Naive thymus-derived CD8-positive, alpha-beta T cell (primary cell): Measurements from ENCODE around the gene PIK3CA. TPM values are rescaled to one million over a fixed set of nuclear protein-coding genes. Genes with fewer than 3 reads are reported as not detected.
"Not testable (repeated sequence)": the region's sequence is repeated elsewhere in the genome, so short reads cannot be mapped to it uniquely, and the experiment has no call there.

Experiments used
- ATAC-seq, 2 donors: fragments of 150-1000 bp; cut with Tn5 transposase in 1 of 2; sonication (Bioruptor Pico), chemical (Tn5 transposase) in 1 of 2; 1 replicate in 1 of 2; 2 replicates in 1 of 2; pipeline ENCODE4 v1.10.0; 2021; ENCODE audit warnings: mild to moderate bottlenecking in 2 of 2, moderate library complexity in 2 of 2
- POLR2A ChIA-PET: fragments of 350-600 bp; sonication (Branson Sonifier 250); formaldehyde crosslinking; loops from one replicate; lab custom pipeline; 2021; ENCODE audit warnings: antibody characterized with exemption; lab: Charles Lee
- DNase-seq, 10 donors: peaks; one replicate each; pipeline versions ENCODE4 v3.0.0 to v3.0.0-alpha.2; 2020 to 2022
- H3K27ac Mint-ChIP-seq, 10 donors: one replicate each; pipeline ENCODE4 v1.8.0; 2020 to 2022; ENCODE audit warnings: mild to moderate bottlenecking in 10 of 10, mixed read lengths in 10 of 10, moderate library complexity in 4 of 10, inconsistent platforms in 1 of 10
- H3K27me3 Mint-ChIP-seq, 5 donors: one replicate each; pipeline ENCODE4 v1.8.0; 2021 to 2022; ENCODE audit warnings: mixed read lengths in 5 of 5
- H3K36me3 Mint-ChIP-seq, 3 donors: one replicate each; pipeline ENCODE4 v1.8.0; 2020 to 2022; ENCODE audit warnings: mixed read lengths in 3 of 3, mild to moderate bottlenecking in 2 of 3, inconsistent platforms in 1 of 3
- H3K4me1 Mint-ChIP-seq, 4 donors: one replicate each; pipeline ENCODE4 v1.8.0; 2021 to 2022; ENCODE audit warnings: mixed read lengths in 4 of 4
- H3K4me3 Mint-ChIP-seq, 10 donors: one replicate each; pipeline ENCODE4 v1.8.0; 2020 to 2022; ENCODE audit warnings: mild to moderate bottlenecking in 10 of 10, mixed read lengths in 10 of 10, moderate library complexity in 6 of 10, inconsistent platforms in 1 of 10
- H3K9me3 Mint-ChIP-seq, 9 donors: one replicate each; pipeline ENCODE4 v1.8.0; 2020 to 2022; ENCODE audit warnings: mixed read lengths in 9 of 9, mild to moderate bottlenecking in 3 of 9, inconsistent platforms in 1 of 9, moderate library complexity in 1 of 9
- polyA plus RNA-seq, 3 donors: library from polyadenylated mRNA; unstranded; fragments of 300-500 nt; fragmentation: Illumina TruSeq; gene quantifications; one replicate each; pipeline ENCODE4 v1.2.3, GENCODE V29; 2021
- total RNA-seq, 8 experiments: library from RNA in 2 of 8; stranded (reverse) in 2 of 8; gene quantifications; one replicate each; pipeline ENCODE4 v1.2.3 and lab custom pipeline; 2021 to 2026

Gene PIK3CA
- total and polyA plus RNA-seq, 5 experiments from 2014 or later: 11.4 to 50.7 (median 20.3) TPM

- peaks cover 17 to 46% (median 40%) of the 10 kb centered on the region in 4 donors for H3K4me1 Mint-ChIP-seq
- H3K4me3 Mint-ChIP-seq: peak overlapping the region in 6 of 10 donors; percentile 5 to 45 (median 16)
- POLR2A ChIA-PET: no interaction called here
- H3K27me3 Mint-ChIP-seq: no peaks in the 10 kb centered on the region
- H3K9me3 Mint-ChIP-seq: no peaks in the 10 kb centered on the region
- H3K36me3 Mint-ChIP-seq: peaks cover 0 to 3% (median 2%) of the 10 kb centered on the region in 3 donors
- DNase-seq: no peak
- ATAC-seq: no peak
- H3K27ac Mint-ChIP-seq: peak overlapping the region in 4 of 10 donors; percentile 2 to 30 (median 20)
Measured at GRCh38 chr3:179181993-179182551, 33.9 kb downstream of the PIK3CA start.

GRCh38 chr3:179182902-179183301 lies 34.7 kb downstream of the PIK3CA start:
- ATAC-seq (no peak), DNase-seq (no peak)
- H3K36me3 Mint-ChIP-seq: peaks cover 0 to 3% (median 2%) of the 10 kb centered on the region in 3 donors
- H3K27ac Mint-ChIP-seq: no peak overlapping the region
- POLR2A ChIA-PET: interaction anchor here (0.6 to 1.9 kb wide), 2 partner anchors 17 to 35 kb away, joined by 3 to 4 read pairs; partner anchors contain the start of gene PIK3CA
- H3K27me3 Mint-ChIP-seq: no peaks in the 10 kb centered on the region
- H3K4me3 Mint-ChIP-seq: no peak overlapping the region
- no peaks in the 10 kb centered on the region for H3K9me3 Mint-ChIP-seq
- H3K4me1 Mint-ChIP-seq: peaks cover 18 to 50% (median 40%) of the 10 kb centered on the region in 4 donors

DNA sequence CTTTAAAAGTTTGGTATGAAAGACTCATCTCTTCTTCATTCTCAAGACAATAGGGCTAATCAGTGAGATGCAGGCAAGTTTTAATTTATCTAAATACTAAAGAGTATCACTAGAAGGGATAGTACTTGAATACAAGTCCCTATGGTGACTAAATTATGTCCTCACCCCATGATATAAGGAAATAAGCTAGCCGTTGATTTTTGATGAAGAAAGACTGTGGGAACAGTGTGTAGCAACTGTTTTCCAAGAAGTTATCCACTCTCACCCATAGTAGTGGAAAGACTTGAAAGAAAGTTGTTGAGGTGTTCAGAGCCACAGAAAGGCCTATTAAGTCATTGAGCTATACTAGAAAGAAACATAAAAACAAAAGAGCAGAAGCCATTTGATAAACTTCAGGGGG lies 36.7 kb downstream of the PIK3CA start:
- Mint-ChIP-seq H3K27me3 (no peaks in the 10 kb centered on the region), H3K4me1 (peaks cover 21 to 58% (median 50%) of the 10 kb centered on the region in 4 donors), H3K4me3 (no peak overlapping the region), H3K36me3 (peaks cover 0 to 3% (median 2%) of the 10 kb centered on the region in 3 donors), H3K27ac (peak overlapping the region in 2 of 10 donors; percentile 3 to 27), H3K9me3 (no peaks in the 10 kb centered on the region)
- POLR2A ChIA-PET: interaction anchor here (1.9 kb wide), 1 partner anchor 37 kb away, joined by 4 read pairs; the partner anchor contains the start of gene PIK3CA
- DNase-seq (no peak), ATAC-seq (no peak)

DNA sequence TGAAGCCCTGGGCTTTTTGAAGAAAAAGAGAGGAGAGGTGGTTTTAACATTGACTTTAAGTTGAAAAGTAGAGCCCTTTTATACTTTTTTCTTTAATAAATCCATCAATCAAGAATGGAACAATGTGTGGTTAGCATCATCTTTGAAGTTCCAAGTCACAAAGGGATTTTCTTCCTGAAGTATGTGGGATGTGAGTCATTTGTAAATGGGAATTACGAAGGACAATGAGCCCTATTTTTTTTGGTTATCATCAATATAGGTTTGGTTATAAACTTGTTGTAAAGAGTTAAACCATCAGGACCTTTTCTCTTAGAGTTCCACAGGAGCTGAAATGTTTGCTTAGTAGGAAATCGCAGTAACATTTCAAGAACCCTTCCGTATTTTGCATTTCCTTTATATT lies 38.3 kb downstream of the PIK3CA start:
- H3K27me3 Mint-ChIP-seq: no peaks in the 10 kb centered on the region
- H3K4me3 Mint-ChIP-seq: no peak overlapping the region
- H3K36me3 Mint-ChIP-seq: peaks cover 0 to 3% (median 2%) of the 10 kb centered on the region in 3 donors
- DNase-seq (no peak), ATAC-seq (no peak)
- H3K9me3 Mint-ChIP-seq: no peaks in the 10 kb centered on the region
- POLR2A ChIA-PET: no interaction called here
- H3K4me1 Mint-ChIP-seq: peaks cover 26 to 72% (median 65%) of the 10 kb centered on the region in 4 donors
- no peak overlapping the region for H3K27ac Mint-ChIP-seq

GRCh38 chr3:179189759-179190158 lies 41.6 kb downstream of the PIK3CA start:
- Mint-ChIP-seq H3K9me3 (no peaks in the 10 kb centered on the region), H3K27ac (peak overlapping the region in 2 of 10 donors; percentile 21 to 55), H3K4me3 (no peak overlapping the region), H3K4me1 (peaks cover 25 to 76% (median 57%) of the 10 kb centered on the region in 4 donors), H3K27me3 (no peaks in the 10 kb centered on the region), H3K36me3 (peaks cover 0 to 3% (median 2%) of the 10 kb centered on the region in 3 donors)
- POLR2A ChIA-PET: no interaction called here
- no peak for ATAC-seq
- DNase-seq: no peak

DNA sequence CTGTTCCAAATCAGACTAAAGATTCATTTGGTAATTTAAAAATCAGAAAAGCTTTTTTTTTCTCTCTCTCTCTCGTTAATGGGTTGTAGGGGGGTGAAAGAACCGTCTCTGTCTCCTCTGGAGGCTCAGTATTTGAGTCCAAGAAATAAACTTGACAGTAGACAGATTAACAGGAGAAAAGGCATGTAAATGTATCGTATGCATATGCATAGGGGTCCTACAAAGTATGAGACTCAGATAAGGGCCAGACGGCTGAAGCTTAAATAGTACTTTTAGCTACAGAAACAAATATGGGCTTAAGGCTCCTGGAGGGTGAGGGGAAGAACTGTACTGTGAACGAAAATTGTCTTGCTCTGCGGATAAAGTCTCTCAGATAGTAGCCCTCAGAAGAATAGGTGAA lies 42.4 kb downstream of the PIK3CA start:
- ATAC-seq (no peak), DNase-seq (no peak)
- Mint-ChIP-seq H3K4me3 (no peak overlapping the region), H3K27me3 (no peaks in the 10 kb centered on the region), H3K27ac (peak overlapping the region in 6 of 10 donors; percentile 6 to 63 (median 31)), H3K4me1 (peaks cover 25 to 76% (median 57%) of the 10 kb centered on the region in 4 donors), H3K36me3 (peaks cover 0 to 3% (median 2%) of the 10 kb centered on the region in 3 donors), H3K9me3 (no peaks in the 10 kb centered on the region)
- POLR2A ChIA-PET: no interaction called here

DNA sequence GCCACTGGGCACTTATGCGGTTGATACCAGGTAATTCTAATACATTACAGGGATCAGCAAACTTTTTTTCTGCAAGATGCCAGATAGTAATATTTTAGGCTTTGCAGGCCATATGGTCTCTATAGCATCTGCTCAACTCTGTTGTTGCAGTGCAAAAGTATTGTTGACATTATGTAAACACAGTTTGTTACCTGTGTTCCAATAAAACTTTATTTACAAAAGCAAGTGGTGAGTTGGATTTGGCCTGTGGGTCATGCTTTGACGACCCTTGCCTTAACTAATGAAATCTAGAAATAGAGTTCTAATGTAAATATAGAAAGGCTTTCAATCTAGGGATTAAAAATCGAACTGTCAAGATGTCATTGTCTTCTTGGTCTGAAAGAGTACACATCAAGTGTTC lies 44.4 kb downstream of the PIK3CA start:
- Mint-ChIP-seq H3K4me3 (no peak overlapping the region), H3K9me3 (no peaks in the 10 kb centered on the region), H3K27me3 (no peaks in the 10 kb centered on the region), H3K36me3 (no peaks in the 10 kb centered on the region), H3K4me1 (peaks cover 30 to 81% (median 68%) of the 10 kb centered on the region in 4 donors), H3K27ac (peak overlapping the region in 4 of 10 donors; percentile 6 to 60 (median 20))
- DNase-seq: no peak
- ATAC-seq: no peak
- POLR2A ChIA-PET: no interaction called here

- peak overlapping the region in 7 of 10 donors; percentile 3 to 64 (median 54) for H3K27ac Mint-ChIP-seq
Measured at GRCh38 chr3:179194931-179195330, 46.8 kb downstream of the PIK3CA start.

DNA sequence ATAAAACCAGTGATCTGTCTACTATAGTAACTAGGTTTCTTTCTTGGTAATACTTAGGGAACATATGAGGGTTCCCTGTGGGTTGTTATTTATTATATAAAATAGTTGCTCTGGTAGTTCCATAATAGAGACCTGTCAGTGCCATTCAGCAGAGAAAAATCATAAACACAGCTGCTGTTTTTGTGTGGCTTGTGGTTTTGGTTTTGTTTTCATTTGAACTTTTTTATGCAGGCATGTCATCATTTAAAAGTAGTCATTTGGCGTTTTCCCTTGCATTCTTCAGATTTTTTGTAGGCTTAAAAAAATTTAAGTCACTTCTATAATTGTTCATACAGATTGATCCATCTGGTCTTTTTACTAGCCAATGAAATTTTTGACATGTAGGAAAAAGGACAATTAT lies 47.9 kb downstream of the PIK3CA start:
- Mint-ChIP-seq H3K27ac (peak overlapping the region in 5 of 10 donors; percentile 12 to 58 (median 34)), H3K4me3 (peak overlapping the region in 4 of 10 donors; percentile 6 to 70 (median 24)), H3K4me1 (peaks cover 29 to 61% (median 52%) of the 10 kb centered on the region in 4 donors), H3K27me3 (no peaks in the 10 kb centered on the region), H3K36me3 (peaks cover 5 to 20% (median 7%) of the 10 kb centered on the region in 3 donors), H3K9me3 (no peaks in the 10 kb centered on the region)
- ATAC-seq: peak; percentile 84 to 85
- POLR2A ChIA-PET: interaction anchor here (1.2 kb wide), 1 partner anchor 48 kb away, joined by 3 read pairs; the partner anchor contains the start of gene PIK3CA
- peak in 5 of 10 donors; percentile 19 to 72 (median 52) for DNase-seq

More at GRCh38 chr3:179194931-179195330, 46.8 kb downstream of the PIK3CA start:
- H3K4me1 Mint-ChIP-seq: peaks cover 30 to 72% (median 63%) of the 10 kb centered on the region in 4 donors
- no peaks in the 10 kb centered on the region for H3K9me3 Mint-ChIP-seq
- peaks cover 0 to 12% (median 3%) of the 10 kb centered on the region in 3 donors for H3K36me3 Mint-ChIP-seq
- ATAC-seq (no peak), DNase-seq (no peak)
- POLR2A ChIA-PET: interaction anchor here (1.2 kb wide), 1 partner anchor 47 kb away, joined by 4 read pairs; the partner anchor contains the start of gene PIK3CA
- no peak overlapping the region for H3K4me3 Mint-ChIP-seq
- no peaks in the 10 kb centered on the region for H3K27me3 Mint-ChIP-seq

DNA sequence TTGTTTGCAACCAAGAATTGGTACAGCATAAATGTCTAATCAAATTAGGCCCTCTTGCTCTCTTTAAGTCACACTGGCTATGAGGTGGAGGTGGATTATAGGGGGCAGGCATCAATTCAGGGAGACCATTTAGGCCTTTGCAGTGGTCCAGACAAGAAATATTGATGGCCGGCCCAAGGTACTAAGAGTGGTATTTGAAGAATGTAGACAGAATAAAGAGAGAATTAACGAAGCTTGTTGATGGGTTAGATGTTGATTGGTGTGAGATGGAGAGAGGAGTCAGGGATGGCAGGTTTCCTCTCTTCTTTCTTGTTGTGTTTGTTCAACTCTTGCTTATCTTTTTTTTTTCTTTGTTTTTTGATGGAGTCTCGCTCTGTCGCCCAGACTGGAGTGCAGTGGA lies 48.5 kb downstream of the PIK3CA start:
- Mint-ChIP-seq H3K4me3 (peak overlapping the region in 1 of 10 donors; percentile 6), H3K4me1 (peaks cover 29 to 59% (median 49%) of the 10 kb centered on the region in 4 donors), H3K36me3 (peaks cover 5 to 25% (median 7%) of the 10 kb centered on the region in 3 donors), H3K9me3 (no peaks in the 10 kb centered on the region), H3K27me3 (no peaks in the 10 kb centered on the region), H3K27ac (peak overlapping the region in 8 of 10 donors; percentile 7 to 74 (median 52))
- ATAC-seq (no peak), DNase-seq (no peak)
- POLR2A ChIA-PET: interaction anchor here (1.2 kb wide), 1 partner anchor 49 kb away, joined by 3 read pairs; the partner anchor contains the start of gene PIK3CA

DNA sequence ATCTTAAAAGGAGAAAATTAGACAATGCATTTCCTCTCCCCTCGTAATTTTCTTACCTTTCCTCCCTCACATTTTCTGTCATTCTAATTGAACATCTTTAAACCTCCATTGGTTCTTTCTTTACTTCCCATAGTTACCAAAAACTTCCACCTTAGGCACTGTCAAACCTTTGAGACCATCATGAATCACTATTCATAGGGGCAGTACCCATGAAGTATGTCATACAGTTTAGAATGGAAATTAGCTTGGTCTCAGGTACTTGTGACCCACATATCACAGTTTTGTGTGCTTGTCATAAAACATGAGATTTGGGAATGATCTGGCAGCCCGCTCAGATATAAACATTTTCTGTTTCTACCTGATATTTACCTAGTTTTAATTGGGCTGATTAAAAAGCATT lies 52.6 kb downstream of the PIK3CA start:
- no peak for ATAC-seq
- peak overlapping the region in 5 of 10 donors; percentile 2 to 51 (median 14) for H3K27ac Mint-ChIP-seq

DNA sequence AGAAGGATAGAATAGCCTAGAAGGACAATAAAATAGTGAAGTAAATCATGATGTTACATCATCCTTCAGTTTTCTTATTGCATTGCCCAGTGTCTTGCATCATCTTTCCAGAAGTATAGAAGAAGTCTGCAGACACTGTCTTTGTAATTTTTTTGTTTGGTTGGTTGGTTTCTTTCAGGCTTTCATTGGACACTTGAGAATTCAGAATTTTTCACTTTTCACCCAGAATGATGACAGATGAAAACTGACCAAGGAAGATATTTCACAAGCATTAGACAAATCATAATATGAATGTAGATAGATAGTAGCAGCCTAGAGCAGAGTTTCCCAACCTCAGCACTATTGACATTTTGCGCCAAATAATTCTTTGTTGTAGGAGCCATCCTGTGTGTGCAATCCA lies 67.4 kb downstream of the PIK3CA start:
- POLR2A ChIA-PET, DNase-seq, H3K27ac Mint-ChIP-seq, H3K4me1 Mint-ChIP-seq, H3K4me3 Mint-ChIP-seq, H3K9me3 Mint-ChIP-seq, ATAC-seq, H3K27me3 Mint-ChIP-seq: not testable (repeated sequence)
- H3K36me3 Mint-ChIP-seq: peaks cover 0 to 40% (median 2%) of the 10 kb centered on the region in 3 donors

More for the DNA sequence above, 52.6 kb downstream of the PIK3CA start:
- no peak overlapping the region for H3K4me3 Mint-ChIP-seq
- no peaks in the 10 kb centered on the region for H3K27me3 Mint-ChIP-seq
- no peaks in the 10 kb centered on the region for H3K9me3 Mint-ChIP-seq
- no peak for DNase-seq
- peaks cover 14 to 26% (median 21%) of the 10 kb centered on the region in 4 donors for H3K4me1 Mint-ChIP-seq
- POLR2A ChIA-PET: no interaction called here
- H3K36me3 Mint-ChIP-seq: peaks cover 5 to 53% (median 16%) of the 10 kb centered on the region in 3 donors

DNA sequence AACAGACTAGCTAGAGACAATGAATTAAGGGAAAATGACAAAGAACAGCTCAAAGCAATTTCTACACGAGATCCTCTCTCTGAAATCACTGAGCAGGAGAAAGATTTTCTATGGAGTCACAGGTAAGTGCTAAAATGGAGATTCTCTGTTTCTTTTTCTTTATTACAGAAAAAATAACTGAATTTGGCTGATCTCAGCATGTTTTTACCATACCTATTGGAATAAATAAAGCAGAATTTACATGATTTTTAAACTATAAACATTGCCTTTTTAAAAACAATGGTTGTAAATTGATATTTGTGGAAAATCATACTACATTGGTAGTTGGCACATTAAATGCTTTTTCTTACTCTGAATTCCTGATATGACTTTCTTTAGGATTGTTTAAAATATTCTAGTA lies 70.1 kb downstream of the PIK3CA start:
- H3K4me1 Mint-ChIP-seq, H3K4me3 Mint-ChIP-seq, H3K27me3 Mint-ChIP-seq, POLR2A ChIA-PET, H3K9me3 Mint-ChIP-seq, ATAC-seq, H3K27ac Mint-ChIP-seq, DNase-seq: not testable (repeated sequence)
- H3K36me3 Mint-ChIP-seq: peaks cover 4 to 52% (median 6%) of the 10 kb centered on the region in 3 donors
